PC-3 (cell line): ENCODE results near the gene ADCK2. TPM values are rescaled to one million over a fixed set of nuclear protein-coding genes. Genes with fewer than 3 reads are reported as not detected.

Source experiments
- ATAC-seq: fragments of 200-7000 bp; cut with Tn5 transposase; 2 replicates; pipeline ENCODE4 v1.9.1; 2020; ENCODE audit warnings: mild to moderate bottlenecking, moderate library complexity
- BruUV-seq: library from RNA; stranded (reverse); fragments of 400-500 nt; replicated peaks from 2 replicates; lab custom pipeline; 2021; lab: Mats Ljungman, UMichigan
- CTCF ChIA-PET: fragments of 300-600 bp; sonication (Branson Sonifier 250); formaldehyde crosslinking; loops from one replicate; lab custom pipeline; 2022; ENCODE audit warnings: antibody characterized with exemption; lab: Charles Lee
- POLR2A ChIA-PET: fragments of 300-600 bp; sonication (Branson Sonifier 250); formaldehyde crosslinking; loops from one replicate; lab custom pipeline; 2022; ENCODE audit warnings: antibody characterized with exemption; ENCODE audit not compliant: unreplicated experiment; lab: Charles Lee
- DNase-seq: peaks from one replicate; pipeline ENCODE4 v3.0.0-alpha.2; 2015
- H2AFZ ChIP-seq: fragments of 300-600 bp; sonication (generic); 2 replicates; pipeline ENCODE4 v1.6.0; 2016; ENCODE audit warnings: antibody characterized with exemption, low read length
- H3F3A ChIP-seq: fragments of 300-600 bp; sonication (generic); one replicate; pipeline ENCODE4 v1.6.0; 2017; ENCODE audit warnings: antibody characterized with exemption, low read length, control low read depth, mild to moderate bottlenecking; ENCODE audit not compliant: unreplicated experiment
- H3K27ac ChIP-seq: fragments of 300-600 bp; sonication (generic); 2 replicates; pipeline ENCODE4 v1.5.1; 2016; ENCODE audit warnings: mild to moderate bottlenecking, low read length
- H3K27me3 ChIP-seq: fragments of 300-600 bp; sonication (generic); 2 replicates; pipeline ENCODE4 v1.6.1; 2016; ENCODE audit warnings: low read length, mixed read lengths
- H3K36me3 ChIP-seq: fragments of 300-600 bp; sonication (generic); 2 replicates; pipeline ENCODE4 v1.6.1; 2016; ENCODE audit warnings: low read depth, mixed run types, low read length, mixed read lengths
- H3K4me1 ChIP-seq: fragments of 300-600 bp; sonication (generic); 2 replicates; pipeline ENCODE4 v1.5.1; 2016; ENCODE audit warnings: low read length; ENCODE audit not compliant: insufficient read depth
- H3K4me2 ChIP-seq: fragments of 300-600 bp; sonication (generic); 2 replicates; pipeline ENCODE4 v1.6.0; 2016; ENCODE audit warnings: low read length
- H3K4me3 ChIP-seq: fragments of 300-600 bp; sonication (generic); 2 replicates; pipeline ENCODE4 v1.5.1; 2016; ENCODE audit warnings: mild to moderate bottlenecking, low read length, mixed read lengths
- H3K79me2 ChIP-seq: fragments of 300-600 bp; sonication (generic); 2 replicates; pipeline ENCODE4 v1.6.1; 2017; ENCODE audit warnings: low read length, mixed read lengths
- H3K9ac ChIP-seq: fragments of 300-600 bp; sonication (generic); 2 replicates; pipeline ENCODE4 v1.6.0; 2016; ENCODE audit warnings: mild to moderate bottlenecking, low read length
- H3K9me2 ChIP-seq: fragments of 300-600 bp; sonication (generic); replicated peaks from 2 replicates; pipeline ENCODE4 v1.6.1; 2016; ENCODE audit warnings: mixed run types, low read length, mixed read lengths
- H3K9me3 ChIP-seq: fragments of 300-600 bp; sonication (generic); 2 replicates; pipeline ENCODE4 v1.6.1; 2016; ENCODE audit warnings: low read length, mixed read lengths
- H4K20me1 ChIP-seq: fragments of 300-600 bp; sonication (generic); 2 replicates; pipeline ENCODE4 v1.6.1; 2016; ENCODE audit warnings: low read length, mixed read lengths
- CTCF ChIP-seq: fragments of 300-600 bp; sonication (generic); conservative IDR thresholded peaks from 2 replicates; pipeline ENCODE4 v1.5.1; 2017; ENCODE audit warnings: antibody characterized with exemption, low read depth, mild to moderate bottlenecking, low read length
- EZH2 ChIP-seq: fragments of 300-600 bp; sonication (generic); IDR thresholded peaks from one replicate; pipeline ENCODE4 v1.6.1; 2017; ENCODE audit warnings: antibody characterized with exemption, mild to moderate bottlenecking, low read length; ENCODE audit not compliant: unreplicated experiment
- EZH2phosphoT487 ChIP-seq: fragments of 300-600 bp; sonication (generic); IDR thresholded peaks from 2 replicates; pipeline ENCODE4 v1.6.1; 2018; ENCODE audit warnings: mild to moderate bottlenecking, antibody characterized with exemption, low read length, borderline replicate concordance
- intact Hi-C: fragments of 100-400 bp; cut with micrococcal nuclease; formaldehyde crosslinking; loops from 2 replicates; pipeline ENCODE4 v1.9.0; 2023
- total RNA-seq: library from RNA; depleted of rRNA; stranded (reverse); fragments of >200 nt; gene quantifications from 2 replicates; pipeline ENCODE4 v1.2.3, GENCODE V29; 2014

ADCK2 gene
- total RNA-seq, 1 experiment from 2014 or later: 29.4 TPM

- Histone ChIP-seq H2AFZ (no peak overlapping the region), H3F3A (no peaks in the 10 kb centered on the region), H3K4me2 (no peak overlapping the region), H3K4me3 (no peak overlapping the region), H3K79me2 (no peaks in the 10 kb centered on the region), H3K9me3 (no peaks in the 10 kb centered on the region), H3K9me2 (no peaks in the 10 kb centered on the region), H3K27ac (no peak overlapping the region), H3K4me1 (peaks cover 17% of the 10 kb centered on the region), H3K27me3 (no peaks in the 10 kb centered on the region), H4K20me1 (no peaks in the 10 kb centered on the region), H3K9ac (no peak overlapping the region), H3K36me3 (no peaks in the 10 kb centered on the region)
- DNase-seq (no peak), ATAC-seq (peak; percentile 53; the same call in 1 of the 2 replicates)
- TF ChIP-seq CTCF: peak; percentile 62
- TF ChIP-seq EZH2phosphoT487: no peak
- no peak for TF ChIP-seq EZH2
- ChIA-PET POLR2A (no interaction called here), CTCF (interaction anchor here (0.7 kb wide), 1 partner anchor 80 kb away, joined by 10 read pairs; no protein-coding TSS in a partner anchor)
- intact Hi-C loops: no loop called here
- no TSS peak for BruUV-seq
Measured at GRCh38 chr7:140646931-140647647, 25.7 kb upstream of the ADCK2 start.

GRCh38 chr7:140649556-140650205, 23.1 kb upstream of the ADCK2 start:
- no peaks in the 10 kb centered on the region for H3K36me3 ChIP-seq
- intact Hi-C loops: loop anchor here (5.0 kb wide), 1 partner anchor 42 kb away; no protein-coding TSS in a partner anchor
- peak overlapping the region; percentile 24; the same call in 1 of the 2 replicates for H2AFZ ChIP-seq
- peak overlapping the region; percentile 42; the same call in 1 of the 2 replicates for H3K4me2 ChIP-seq
- no peaks in the 10 kb centered on the region for H3F3A ChIP-seq
- ATAC-seq (peak; percentile 66), DNase-seq (peak; percentile 53)
- no peaks in the 10 kb centered on the region for H3K9me2 ChIP-seq
- no peaks in the 10 kb centered on the region for H3K27me3 ChIP-seq
- no peaks in the 10 kb centered on the region for H3K9me3 ChIP-seq
- CTCF ChIA-PET: interaction anchor here (0.6 kb wide), 1 partner anchor 107 kb away, joined by 3 read pairs; no protein-coding TSS in a partner anchor
- no peak for TF ChIP-seq EZH2phosphoT487
- no peak for TF ChIP-seq EZH2
- TF ChIP-seq CTCF: no peak
- no peak overlapping the region for H3K4me3 ChIP-seq
- no peak overlapping the region for H3K9ac ChIP-seq
- H3K27ac ChIP-seq: no peak overlapping the region
- no peaks in the 10 kb centered on the region for H4K20me1 ChIP-seq
- H3K79me2 ChIP-seq: no peaks in the 10 kb centered on the region
- H3K4me1 ChIP-seq: peaks cover 17% of the 10 kb centered on the region
- no TSS peak for BruUV-seq
- POLR2A ChIA-PET: interaction anchor here (0.7 kb wide), 1 partner anchor 142 kb away, joined by 3 read pairs; no protein-coding TSS in a partner anchor
